RWPE1 (cell line): ENCODE measurements around the gene NADK.
A peak's percentile ranks its signal among the peaks of the same experiment; 100 is the strongest.

ENCODE experiments used
- CTCF ChIA-PET: fragments of 350-600 bp; sonication (Branson Sonifier 250); formaldehyde crosslinking; extraction: SDS; loops from one replicate; lab custom pipeline; 2021; lab: Yijun Ruan, JAX
- POLR2A ChIA-PET: fragments of 400-600 bp; formaldehyde crosslinking; extraction: SDS; loops from one replicate; lab custom pipeline; 2020; ENCODE audit warnings: antibody characterized with exemption; ENCODE audit not compliant: low non-redundant PET; lab: Yijun Ruan, JAX
- DNase-seq: peaks from one replicate; pipeline ENCODE4 v3.0.0; 2012; ENCODE audit warnings: low spot score
- H3K27ac ChIP-seq: fragments of 450-650 bp; 2 replicates; pipeline ENCODE4 v1.5.1; 2017
- CTCF ChIP-seq: fragments of 450-650 bp; conservative IDR thresholded peaks from 2 replicates; pipeline ENCODE4 v1.5.1; 2017; ENCODE audit warnings: low read depth, mild to moderate bottlenecking

The NADK gene

GRCh38 chr1:1802871-1803270 lies 24.6 kb upstream of the NADK start:
- no peak for TF ChIP-seq CTCF
- CTCF ChIA-PET, result interaction anchor here (0.7 kb wide), 1 partner anchor 242 kb away, joined by 4 read pairs; no protein-coding TSS in a partner anchor
- POLR2A ChIA-PET, result no interaction called here
- no peak for DNase-seq
- H3K27ac ChIP-seq, result peak overlapping the region; percentile 32; the same call in 1 of the 2 replicates

GRCh38 chr1:1799716-1800115 lies 21.4 kb upstream of the NADK start:
- ChIA-PET POLR2A (no interaction called here), CTCF (interaction anchor here (0.6 to 0.8 kb wide), 2 partner anchors 69 to 106 kb away, joined by 3 to 4 read pairs; no protein-coding TSS in a partner anchor)
- no peak for DNase-seq
- TF ChIP-seq CTCF, result no peak
- no peak overlapping the region for H3K27ac ChIP-seq

GRCh38 chr1:1797731-1798341 lies 19.6 kb upstream of the NADK start:
- TF ChIP-seq CTCF, result no peak
- DNase-seq, result no peak
- H3K27ac ChIP-seq, result peak overlapping the region; percentile 13; the same call in 1 of the 2 replicates
- CTCF ChIA-PET, result interaction anchor here (0.9 kb wide), 1 partner anchor 9 kb away, joined by 3 read pairs; no protein-coding TSS in a partner anchor
- POLR2A ChIA-PET, result no interaction called here

GRCh38 chr1:1796466-1796865 lies 18.2 kb upstream of the NADK start:
- POLR2A ChIA-PET, result no interaction called here
- no peak for DNase-seq
- CTCF ChIA-PET, result no interaction called here
- 0 out of 2 replicates have a peak, but pooled peaks have one; percentile 16 for TF ChIP-seq CTCF
- peak overlapping the region; percentile 12; the same call in 1 of the 2 replicates for H3K27ac ChIP-seq

GRCh38 chr1:1794999-1795398 lies 16.7 kb upstream of the NADK start:
- DNase-seq, result no peak
- no peak for TF ChIP-seq CTCF
- CTCF ChIA-PET, result interaction anchor here (0.6 to 1.0 kb wide), 2 partner anchors 35 to 111 kb away, joined by 3 to 5 read pairs; no protein-coding TSS in a partner anchor
- peak overlapping the region; percentile 21 for H3K27ac ChIP-seq
- POLR2A ChIA-PET, result no interaction called here

GRCh38 chr1:1793481-1794244 lies 15.4 kb upstream of the NADK start:
- CTCF ChIA-PET, result no interaction called here
- POLR2A ChIA-PET, result no interaction called here
- DNase-seq, result no peak
- peak overlapping the region; percentile 18 for H3K27ac ChIP-seq
- TF ChIP-seq CTCF, result no peak
